ENCODE data around the gene DUSP18.

- TF ChIP-seq EZH2 (IDR thresholded peaks at IDR 0.05; ENCODE audit: insufficient read depth, poor library complexity, severe bottlenecking) (no peak), EZH2phosphoT487 (IDR thresholded peaks at IDR 0.05; ENCODE audit: insufficient read depth, low read depth) (no peak)
Observed at GRCh38 chr22:30643055-30643875, 24.4 kb downstream of the DUSP18 start.
